WI38 (cell line): ENCODE measurements around the gene CES3.

ENCODE experiments used
- H3K4me3 ChIP-seq: 2 replicates; pipeline ENCODE4 v1.5.1; 2011; ENCODE audit warnings: low read depth, mild to moderate bottlenecking, control low read depth, low read length
- CTCF ChIP-seq: IDR thresholded peaks from 2 replicates; pipeline ENCODE4 v1.5.1; 2012; ENCODE audit warnings: low read depth, mild to moderate bottlenecking, control low read depth, low read length

CES3 gene

GRCh38 chr16:66921729-66922450 is 39.2 kb upstream of the CES3 start:
- H3K4me3 ChIP-seq = no peak overlapping the region
- no peak for TF ChIP-seq CTCF

- no peak for TF ChIP-seq CTCF
- H3K4me3 ChIP-seq = no peak overlapping the region
These were observed 37.8 kb upstream of the CES3 start for GRCh38 chr16:66923247-66923731.

- no peak for TF ChIP-seq CTCF
These were observed 37.2 kb upstream of the CES3 start for GRCh38 chr16:66923866-66924265.

GRCh38 chr16:66924527-66925321 is 36.3 kb upstream of the CES3 start:
- H3K4me3 ChIP-seq = peak overlapping the region; percentile 61

More at GRCh38 chr16:66923866-66924265, 37.2 kb upstream of the CES3 start:
- H3K4me3 ChIP-seq = no peak overlapping the region

GRCh38 chr16:66925322-66925840 is 35.7 kb upstream of the CES3 start, which contains the start of gene RRAD:
RRAD (minus strand) TSS chr16:66925535; CDS start chr16:66925179, 356 bp downstream.
- peak within 1 kb of the TSS; percentile 61 for H3K4me3 ChIP-seq
- TF ChIP-seq CTCF = no peak

More at GRCh38 chr16:66924527-66925321, 36.3 kb upstream of the CES3 start:
- TF ChIP-seq CTCF = 0 out of 2 replicates have a peak, but pooled peaks have one; percentile 7

- TF ChIP-seq CTCF = no peak
- H3K4me3 ChIP-seq = no peak overlapping the region
These were observed 34.7 kb upstream of the CES3 start for GRCh38 chr16:66926171-66926947.
